Activated naive CD4-positive, alpha-beta T cell (primary cell): ENCODE results near the gene OPRL1.

Experiments
- DNase-seq, 4 experiments: peaks; one replicate each; lab custom pipeline; 2025; lab: John Stamatoyannopoulos, UW

OPRL1 gene

DNA sequence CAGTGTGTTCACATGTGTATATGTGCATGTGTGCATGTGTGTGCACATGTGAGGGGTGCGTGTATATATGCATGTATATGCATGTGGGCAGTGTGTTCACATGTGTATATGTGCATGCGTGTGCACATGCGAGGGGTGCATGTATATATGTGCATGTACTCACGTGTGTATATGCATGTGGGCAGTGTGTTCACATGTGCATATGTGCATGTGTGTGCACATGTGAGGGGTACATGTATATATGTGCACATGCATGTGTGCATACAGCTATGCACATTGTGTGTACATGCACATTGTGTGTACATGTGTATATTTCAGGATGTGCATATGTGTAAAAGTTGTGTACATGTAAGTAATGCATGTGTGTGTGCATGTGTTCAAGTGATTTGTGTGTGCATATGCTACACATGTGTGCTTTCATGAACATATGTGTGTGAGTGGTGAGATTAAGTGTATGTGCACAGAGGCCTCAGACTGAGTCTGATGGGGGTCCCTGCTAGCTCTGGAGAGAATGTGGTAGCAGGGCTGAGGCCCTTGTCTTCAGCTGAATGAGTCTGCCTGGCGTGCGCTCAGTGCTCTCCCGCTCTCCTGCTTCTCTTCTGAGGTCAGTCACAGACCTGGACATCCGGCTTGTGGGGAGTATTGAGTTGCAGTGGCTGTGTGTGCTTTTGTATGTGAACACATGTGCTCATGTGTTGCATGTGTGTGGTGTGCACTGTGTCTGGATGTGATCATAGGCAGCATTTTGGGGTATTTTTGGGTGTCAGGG is 64.4 kb downstream of the OPRL1 start:
- no peak for DNase-seq

DNA sequence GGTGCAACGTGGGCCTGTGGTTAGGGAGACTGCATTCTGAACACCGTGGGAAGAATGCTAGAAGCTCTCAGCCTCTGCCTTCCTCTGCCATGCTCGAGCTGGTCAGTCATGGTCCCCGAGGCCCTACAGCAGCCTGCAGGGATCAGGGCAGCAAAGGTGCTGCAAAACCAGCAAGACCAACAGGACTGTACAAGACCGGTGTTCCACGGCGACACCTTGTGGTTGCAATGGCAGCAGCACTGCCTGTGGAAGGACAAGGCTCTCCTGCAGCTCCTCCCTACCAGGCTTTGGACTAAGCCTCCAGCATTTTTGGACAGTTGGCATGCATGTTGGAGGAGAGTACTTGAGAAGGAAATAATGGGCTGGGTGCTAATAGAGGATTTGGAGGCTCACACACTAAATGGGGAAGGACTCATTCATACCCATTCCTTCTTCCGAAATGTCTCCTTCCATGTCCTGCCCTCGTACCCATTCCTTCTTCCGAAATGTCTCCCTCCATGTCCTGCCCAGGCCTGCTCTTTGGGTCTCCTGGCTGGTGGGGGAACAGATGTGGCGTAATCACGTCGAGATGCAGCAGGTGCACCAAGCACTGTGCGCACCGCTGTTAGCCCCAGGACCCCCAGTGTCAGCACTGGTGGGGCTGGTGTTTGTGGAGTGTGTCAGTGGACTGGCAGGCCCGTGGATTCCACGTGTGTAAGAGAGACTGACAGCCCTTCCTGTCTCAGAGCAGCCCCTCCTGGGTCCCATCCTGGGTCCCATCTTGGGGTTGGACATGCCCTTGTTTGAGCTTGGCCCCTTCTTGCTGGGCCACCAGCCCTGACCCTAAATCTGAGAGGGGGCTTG is 65.8 kb downstream of the OPRL1 start:
- DNase-seq, result no peak

DNA sequence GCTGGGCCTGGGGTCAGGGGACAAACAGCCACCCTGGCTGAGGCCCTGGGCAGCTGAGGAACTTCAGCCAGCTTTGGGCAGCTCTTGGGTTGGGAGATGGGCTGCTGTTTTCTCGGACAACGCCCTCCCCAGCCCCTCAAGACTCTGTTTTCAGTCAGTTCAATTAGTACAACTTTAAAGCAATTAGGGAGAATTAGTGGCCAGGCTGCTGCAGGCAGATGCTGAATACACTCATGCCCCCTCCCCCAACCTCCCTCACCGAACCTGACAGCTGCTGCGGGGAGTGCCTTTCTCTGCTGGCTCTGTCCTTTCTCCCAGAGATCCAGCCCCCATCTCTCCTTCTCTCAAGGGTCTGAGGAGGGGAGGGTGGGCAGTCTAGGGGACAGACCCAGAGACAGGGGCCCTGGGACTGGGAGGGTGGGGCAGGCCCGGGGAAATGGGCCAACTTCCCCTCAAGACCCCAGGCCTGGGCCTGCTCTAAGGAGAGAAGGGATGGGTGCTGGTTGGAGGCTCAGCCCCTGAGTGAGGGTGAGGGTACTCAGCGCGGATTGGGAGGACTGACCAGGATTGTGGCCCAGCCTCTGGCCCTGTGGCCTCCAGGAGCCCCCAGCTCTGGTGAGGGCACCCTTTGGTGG is 66.5 kb downstream of the OPRL1 start:
- DNase-seq, result no peak

DNA sequence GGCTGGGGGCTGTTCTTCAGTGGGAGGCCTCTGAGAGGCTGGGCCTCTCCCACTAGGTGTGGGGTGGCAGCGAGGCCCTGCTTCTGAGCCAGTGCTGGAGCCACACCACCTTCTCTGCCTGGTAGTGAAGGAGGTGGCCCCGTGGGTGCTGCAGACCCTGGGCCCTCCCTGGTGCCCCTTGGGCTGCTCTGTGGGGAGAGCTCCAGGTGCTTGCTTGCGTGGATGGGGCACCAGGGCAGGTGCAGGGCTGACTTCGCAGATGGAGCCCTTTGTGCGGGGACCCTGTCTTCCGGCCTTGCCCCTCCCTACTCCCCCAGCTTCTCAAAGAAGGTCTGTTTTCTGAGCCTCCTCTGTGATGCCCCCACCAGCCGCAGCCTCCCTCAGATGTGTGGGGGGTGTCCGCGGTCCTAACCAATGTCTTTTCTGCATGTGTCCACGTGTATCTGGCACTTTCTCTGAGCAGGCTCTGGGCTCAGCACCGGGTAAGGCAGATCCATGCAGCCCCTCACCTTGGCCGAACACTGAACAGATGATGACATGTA is 67.1 kb downstream of the OPRL1 start:
- DNase-seq, result no peak

DNA sequence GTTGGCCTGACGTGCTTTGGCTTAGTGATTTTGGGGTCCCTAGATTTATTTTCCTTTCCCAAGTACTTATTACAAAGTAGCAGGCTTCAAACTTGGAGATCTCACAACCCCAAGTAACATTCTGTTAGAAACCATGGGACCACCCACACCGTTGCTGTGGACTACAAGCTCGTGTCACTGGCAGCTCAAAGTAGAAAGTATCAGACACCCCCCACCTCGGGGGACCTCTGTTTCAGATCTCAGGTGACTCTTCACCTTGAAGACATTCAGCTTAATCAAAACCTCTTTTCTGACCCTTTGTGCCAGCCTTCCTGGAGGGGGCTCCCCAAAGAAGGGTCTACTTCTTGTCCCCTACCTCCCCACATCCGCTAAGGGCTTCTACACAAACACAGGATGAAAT is 68.7 kb downstream of the OPRL1 start:
- no peak for DNase-seq

- DNase-seq, result no peak
These were observed 69.3 kb downstream of the OPRL1 start for GRCh38 chr20:64149141-64149540.

- DNase-seq, result no peak
These were observed 70.1 kb downstream of the OPRL1 start for GRCh38 chr20:64149809-64150560.
